ENCODE results near the gene STARD4.

Gene STARD4

DNA sequence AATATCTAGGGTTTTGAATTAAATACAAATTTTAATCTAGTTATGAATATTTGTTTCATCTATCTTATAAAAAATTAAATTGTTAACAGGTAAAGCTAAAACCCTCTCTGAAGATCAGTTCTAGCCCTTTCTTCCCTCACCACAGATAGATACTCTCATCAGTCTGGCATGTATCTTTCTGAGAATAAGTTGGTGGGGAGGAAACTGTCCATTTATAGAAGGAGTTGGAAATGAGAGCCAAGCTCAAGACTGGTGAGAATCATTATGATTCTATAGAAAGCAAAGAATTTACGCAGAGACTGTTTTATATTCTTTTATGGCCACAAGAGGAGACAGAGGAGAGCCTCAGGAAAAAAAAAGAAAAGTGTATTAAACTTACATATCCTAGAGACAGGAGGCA is 59.0 kb downstream of the STARD4 start:
- Histone ChIP-seq H3K4me3 (ENCODE audit: low read depth in 1 of 2, low read length in 2 of 2) (no peak overlapping the region), H3K27me3 (ENCODE audit: control insufficient read depth in 1 of 2, insufficient read depth in 2 of 2, low read length in 2 of 2) (no peaks in the 10 kb centered on the region), H3K27ac (ENCODE audit: low read depth, low read length) (no peak overlapping the region), H3K4me1 (ENCODE audit: control insufficient read depth in 1 of 2, insufficient read depth in 2 of 2, low read length in 2 of 2) (no peaks in the 10 kb centered on the region), H3K9ac (ENCODE audit: low read depth in 1 of 2, low read length in 2 of 2) (no peak overlapping the region), H3K36me3 (ENCODE audit: control insufficient read depth in 1 of 2, insufficient read depth in 2 of 2, low read length in 2 of 2) (no peaks in the 10 kb centered on the region), H3K9me3 (ENCODE audit: control insufficient read depth in 1 of 2, low read length in 2 of 2) (no peaks in the 10 kb centered on the region)

DNA sequence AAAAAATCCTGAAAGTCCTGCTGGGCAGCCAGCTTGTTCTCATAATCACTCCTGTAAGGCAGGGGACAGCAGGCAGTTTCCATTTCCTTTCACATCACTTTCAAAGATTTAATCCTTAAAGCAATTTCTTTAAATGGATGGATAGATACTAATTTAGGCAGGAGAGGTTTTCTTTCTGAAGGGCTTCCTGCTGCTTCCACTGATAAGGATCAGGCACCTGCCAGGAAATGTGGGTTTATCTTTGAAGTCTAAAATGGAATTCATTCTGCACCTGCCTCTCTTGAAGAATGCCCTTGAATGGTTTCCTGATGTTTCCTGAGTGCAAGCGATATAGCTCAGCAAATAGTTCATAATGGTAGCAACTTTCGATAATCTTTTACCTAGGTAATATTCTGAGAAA is 64.5 kb downstream of the STARD4 start:
- H3K36me3 ChIP-seq (ENCODE audit: control insufficient read depth in 1 of 2, insufficient read depth in 2 of 2, low read length in 2 of 2), result no peaks in the 10 kb centered on the region
- no peaks in the 10 kb centered on the region for H3K9me3 ChIP-seq (ENCODE audit: control insufficient read depth in 1 of 2, low read length in 2 of 2)
- no peak overlapping the region for H3K4me3 ChIP-seq (ENCODE audit: low read depth in 1 of 2, low read length in 2 of 2)
- H3K9ac ChIP-seq (ENCODE audit: low read depth in 1 of 2, low read length in 2 of 2), result no peak overlapping the region
- no peaks in the 10 kb centered on the region for H3K27me3 ChIP-seq (ENCODE audit: control insufficient read depth in 1 of 2, insufficient read depth in 2 of 2, low read length in 2 of 2)
- H3K4me1 ChIP-seq (ENCODE audit: control insufficient read depth in 1 of 2, insufficient read depth in 2 of 2, low read length in 2 of 2), result no peaks in the 10 kb centered on the region
- no peak overlapping the region for H3K27ac ChIP-seq (ENCODE audit: low read depth, low read length)

DNA sequence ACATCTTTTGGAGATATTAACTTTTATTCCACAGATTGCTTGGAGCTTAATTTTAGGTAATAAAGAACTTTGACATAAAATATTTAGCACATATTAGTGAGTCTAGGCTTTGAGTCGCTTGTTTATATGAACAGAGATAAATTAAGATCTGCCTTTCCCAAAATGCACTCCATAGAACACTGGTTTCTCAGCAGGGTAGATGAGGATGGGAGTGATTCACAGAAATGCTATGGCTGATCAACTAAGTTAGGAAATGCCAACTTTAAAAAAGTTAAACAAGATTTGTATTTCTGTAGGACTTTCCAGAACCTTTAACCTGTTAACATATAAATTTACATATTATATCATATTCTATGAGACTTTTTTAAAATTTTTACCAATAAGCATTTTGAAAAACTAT is 65.2 kb downstream of the STARD4 start:
- Histone ChIP-seq H3K9me3 (ENCODE audit: control insufficient read depth in 1 of 2, low read length in 2 of 2) (no peaks in the 10 kb centered on the region), H3K27ac (ENCODE audit: low read depth, low read length) (no peak overlapping the region), H3K9ac (ENCODE audit: low read depth in 1 of 2, low read length in 2 of 2) (no peak overlapping the region)

More for the DNA sequence above, 65.2 kb downstream of the STARD4 start:
- Histone ChIP-seq H3K4me1 (ENCODE audit: control insufficient read depth in 1 of 2, insufficient read depth in 2 of 2, low read length in 2 of 2) (no peaks in the 10 kb centered on the region), H3K4me3 (ENCODE audit: low read depth in 1 of 2, low read length in 2 of 2) (no peak overlapping the region), H3K36me3 (ENCODE audit: control insufficient read depth in 1 of 2, insufficient read depth in 2 of 2, low read length in 2 of 2) (no peaks in the 10 kb centered on the region), H3K27me3 (ENCODE audit: control insufficient read depth in 1 of 2, insufficient read depth in 2 of 2, low read length in 2 of 2) (no peaks in the 10 kb centered on the region)
